H9 (cell line): ENCODE measurements around the gene GPR146. TPM values are rescaled to one million over a fixed set of nuclear protein-coding genes. Genes with fewer than 3 reads are reported as not detected.

Experiments used
- DNase-seq: peaks from one replicate; pipeline ENCODE4 v3.0.0-alpha.2; 2017
- H2AFZ ChIP-seq: one replicate; pipeline ENCODE4 v1.6.1; 2013; ENCODE audit warnings: mild to moderate bottlenecking, low read length, control low read depth, moderate library complexity
- H2AK5ac ChIP-seq: 2 replicates; pipeline ENCODE4 v1.6.1; 2013; ENCODE audit warnings: low read length, control low read depth, mixed read lengths; ENCODE audit not compliant: insufficient read length
- H2BK120ac ChIP-seq: one replicate; pipeline ENCODE4 v1.6.1; 2013; ENCODE audit warnings: low read depth, mild to moderate bottlenecking, low read length, control low read depth, inconsistent platforms; ENCODE audit not compliant: poor library complexity, severe bottlenecking
- H2BK12ac ChIP-seq: 2 replicates; pipeline ENCODE4 v1.6.1; 2013; ENCODE audit warnings: low read length, control low read depth, mixed read lengths, low read depth; ENCODE audit not compliant: insufficient read length
- H2BK15ac ChIP-seq: 2 replicates; pipeline ENCODE4 v1.6.1; 2013; ENCODE audit warnings: low read depth, low read length, control low read depth
- H2BK20ac ChIP-seq: one replicate; pipeline ENCODE4 v1.6.1; 2013; ENCODE audit warnings: low read depth, mild to moderate bottlenecking, low read length, control low read depth, inconsistent platforms; ENCODE audit not compliant: poor library complexity, severe bottlenecking
- H2BK5ac ChIP-seq: 2 replicates; pipeline ENCODE4 v1.6.1; 2013; ENCODE audit warnings: low read length, control low read depth, mixed read lengths; ENCODE audit not compliant: insufficient read length
- H3K14ac ChIP-seq: 2 replicates; pipeline ENCODE4 v1.6.1; 2013; ENCODE audit warnings: low read length, control low read depth; ENCODE audit not compliant: insufficient read depth
- H3K18ac ChIP-seq: 2 replicates; pipeline ENCODE4 v1.6.1; 2013; ENCODE audit warnings: low read depth, mild to moderate bottlenecking, mixed read lengths, low read length, control low read depth; ENCODE audit not compliant: insufficient read length
- H3K23ac ChIP-seq: 2 replicates; pipeline ENCODE4 v1.6.1; 2013; ENCODE audit warnings: low read length, control low read depth, mixed read lengths, low read depth; ENCODE audit not compliant: insufficient read length
- H3K23me2 ChIP-seq: 2 replicates; pipeline ENCODE4 v1.6.1; 2013; ENCODE audit warnings: low read depth, mild to moderate bottlenecking, mixed read lengths, low read length, control low read depth; ENCODE audit not compliant: insufficient read length, poor library complexity, severe bottlenecking
- H3K27ac ChIP-seq: 2 replicates; pipeline ENCODE4 v1.5.1; 2013; ENCODE audit warnings: low read length, control low read depth, mixed read lengths, low read depth; ENCODE audit not compliant: insufficient read length
- H3K27me3 ChIP-seq: 2 replicates; pipeline ENCODE4 v1.6.1; 2013; ENCODE audit warnings: low read length, control low read depth, inconsistent platforms; ENCODE audit not compliant: insufficient read depth
- H3K4ac ChIP-seq: 2 replicates; pipeline ENCODE4 v1.6.1; 2013; ENCODE audit warnings: low read depth, mild to moderate bottlenecking, control low read depth, inconsistent platforms, low read length, moderate library complexity
- H3K4me1 ChIP-seq: 2 replicates; pipeline ENCODE4 v1.6.1; 2013; ENCODE audit warnings: low read length, control low read depth, inconsistent platforms; ENCODE audit not compliant: insufficient read depth
- H3K4me2 ChIP-seq: 2 replicates; pipeline ENCODE4 v1.6.1; 2013; ENCODE audit warnings: low read length, control low read depth, mixed read lengths; ENCODE audit not compliant: insufficient read length, insufficient read depth
- H3K56ac ChIP-seq: 2 replicates; pipeline ENCODE4 v1.6.1; 2013; ENCODE audit warnings: low read depth, mild to moderate bottlenecking, mixed read lengths, low read length, control low read depth; ENCODE audit not compliant: insufficient read length
- H3K79me1 ChIP-seq: 2 replicates; pipeline ENCODE4 v1.6.1; 2013; ENCODE audit warnings: low read depth, mild to moderate bottlenecking, moderate library complexity, low read length, control low read depth, inconsistent platforms; ENCODE audit not compliant: insufficient read depth, poor library complexity, severe bottlenecking
- H3K79me2 ChIP-seq: 2 replicates; pipeline ENCODE4 v1.6.1; 2013; ENCODE audit warnings: low read length, control low read depth, inconsistent platforms; ENCODE audit not compliant: insufficient read depth
- H3K9ac ChIP-seq: 2 replicates; pipeline ENCODE4 v1.6.1; 2013; ENCODE audit warnings: low read length, control low read depth, mixed read lengths; ENCODE audit not compliant: insufficient read length; ENCODE audit errors: extremely low read depth
- H3K9me3 ChIP-seq: one replicate; pipeline ENCODE4 v1.6.1; 2013; ENCODE audit warnings: low read depth, low read length, inconsistent platforms; ENCODE audit not compliant: control insufficient read depth
- H3T11ph ChIP-seq: one replicate; pipeline ENCODE4 v1.6.1; 2013; ENCODE audit warnings: mild to moderate bottlenecking, low read length, control low read depth, inconsistent platforms
- H4K20me1 ChIP-seq: one replicate; pipeline ENCODE4 v1.6.1; 2013; ENCODE audit not compliant: control insufficient read depth, insufficient read length, insufficient read depth
- H4K5ac ChIP-seq: 2 replicates; pipeline ENCODE4 v1.6.1; 2013; ENCODE audit warnings: low read depth, mild to moderate bottlenecking, mixed read lengths, low read length, control low read depth; ENCODE audit not compliant: insufficient read length
- H4K8ac ChIP-seq: replicated peaks from 2 replicates; pipeline ENCODE4 v1.6.1; 2013; ENCODE audit warnings: low read length, control low read depth, mixed read lengths, low read depth; ENCODE audit not compliant: insufficient read length
- H4K91ac ChIP-seq: 2 replicates; pipeline ENCODE4 v1.6.1; 2013; ENCODE audit warnings: low read depth, mild to moderate bottlenecking, moderate library complexity, mixed read lengths, low read length, control low read depth; ENCODE audit not compliant: insufficient read length
- H3K27ac Mint-ChIP-seq, 3 experiments: 2 replicates in 2 of 3; 3 replicates in 1 of 3; pipeline ENCODE4 v1.8.0; 2020 to 2021; ENCODE audit warnings: mixed read lengths in 3 of 3, mild to moderate bottlenecking in 1 of 3, moderate library complexity in 1 of 3
- H3K27me3 Mint-ChIP-seq: 2 replicates; pipeline ENCODE4 v1.8.0; 2021; ENCODE audit warnings: low read depth, mild to moderate bottlenecking, moderate library complexity, mixed read lengths
- H3K36me3 Mint-ChIP-seq, 3 experiments: 2 replicates in 2 of 3; 3 replicates in 1 of 3; pipeline ENCODE4 v1.8.0; 2020 to 2021; ENCODE audit warnings: low read depth in 3 of 3, mixed read lengths in 3 of 3; ENCODE audit not compliant: insufficient read depth in 1 of 3
- H3K4me1 Mint-ChIP-seq, 2 experiments: 2 replicates each; pipeline ENCODE4 v1.8.0; 2020; ENCODE audit warnings: mixed read lengths in 2 of 2
- H3K4me3 Mint-ChIP-seq, 2 experiments: 2 replicates in 1 of 2; 3 replicates in 1 of 2; pipeline ENCODE4 v1.8.0; 2020 to 2021; ENCODE audit warnings: mild to moderate bottlenecking in 2 of 2, mixed read lengths in 2 of 2, moderate library complexity in 1 of 2
- H3K9me3 Mint-ChIP-seq, 2 experiments: 2 replicates in 1 of 2; 3 replicates in 1 of 2; pipeline ENCODE4 v1.8.0; 2020; ENCODE audit warnings: mild to moderate bottlenecking in 2 of 2, mixed read lengths in 2 of 2, moderate library complexity in 1 of 2
- CTCF ChIP-seq: fragments of 200-600 bp; sonication (generic); conservative IDR thresholded peaks from 3 replicates; pipeline ENCODE4 v1.8.0; 2021; ENCODE audit warnings: antibody characterized with exemption, mild to moderate bottlenecking
- WGBS: extraction: QIAGEN DNeasy Blood & Tissue Kit; methylation state at CpG from one replicate; pipeline ENCODE4 v1.1.7; 2013; ENCODE audit warnings: missing lambda C conversion rate, low lambda C conversion rate, mixed read lengths; ENCODE audit not compliant: insufficient read length; ENCODE audit errors: extremely low coverage; 5-methylcytosine and 5-hydroxymethylcytosine counted together
- total RNA-seq: library from RNA; stranded (reverse); gene quantifications from 2 replicates; pipeline ENCODE4 v1.2.1, GENCODE V29; 2021

The GPR146 gene
- total RNA-seq, 1 experiment from 2014 or later = 1.4 TPM

- Histone ChIP-seq H2AFZ (no peak overlapping the region), H3K4me1 (no peaks in the 10 kb centered on the region), H3K56ac (no peak overlapping the region), H3K4ac (no peak overlapping the region), H2BK5ac (no peak overlapping the region), H2BK120ac (no peak overlapping the region), H4K8ac (no peak overlapping the region), H3K27ac (no peak overlapping the region), H3K4me2 (no peak overlapping the region), H3K23me2 (no peaks in the 10 kb centered on the region), H3T11ph (no peak overlapping the region), H2BK15ac (no peak overlapping the region), H2BK20ac (no peak overlapping the region), H2BK12ac (no peak overlapping the region), H2AK5ac (no peak overlapping the region), H3K79me2 (peaks cover 3% of the 10 kb centered on the region; the same call in 1 of the 2 replicates), H3K79me1 (peaks cover 7% of the 10 kb centered on the region), H3K23ac (no peak overlapping the region), H3K27me3 (no peaks in the 10 kb centered on the region), H4K5ac (no peak overlapping the region), H3K14ac (0 out of 2 replicates have a peak overlapping the region, but pooled peaks have one; percentile 5), H4K20me1 (peaks cover 9% of the 10 kb centered on the region), H3K9ac (no peak overlapping the region), H4K91ac (peak overlapping the region; percentile 18), H3K18ac (no peak overlapping the region), H3K9me3 (no peaks in the 10 kb centered on the region)
- no peak for TF ChIP-seq CTCF
- no peak for DNase-seq
- no peaks in the 10 kb centered on the region; the same call in 1 of the 2 replicates for H3K27me3 Mint-ChIP-seq
- H3K36me3 Mint-ChIP-seq = peaks cover 5 to 30% (median 19%) of the 10 kb centered on the region in 3 experiments; a peak in 6 of 7 replicates
- H3K4me1 Mint-ChIP-seq = no peaks in the 10 kb centered on the region
- peak overlapping the region; percentile 41 to 91 (median 75); a peak in 6 of 7 replicates for H3K27ac Mint-ChIP-seq
- WGBS = no CpG with 5 or more reads among the region's 23 CpGs
- H3K9me3 Mint-ChIP-seq = no peaks in the 10 kb centered on the region
- H3K4me3 Mint-ChIP-seq = no peak overlapping the region
These were observed 51.3 kb downstream of the GPR146 start for GRCh38 chr7:1095621-1096155.
